NCI-H510A treated with DMSO at 0.1 percent for 48 hours (cell line): ENCODE measurements around the gene ASIC5.
"Not testable (repeated sequence)": the region's sequence is repeated elsewhere in the genome, so short reads cannot be mapped to it uniquely, and the experiment has no call there.

Source experiments
- DNase-seq: peaks from one replicate; lab custom pipeline; 2025; lab: John Stamatoyannopoulos, UW

The ASIC5 gene

GRCh38 chr4:155800685-155801343, 65.3 kb downstream of the ASIC5 start:
- no peak for DNase-seq

GRCh38 chr4:155799794-155800123, 66.3 kb downstream of the ASIC5 start:
- no peak for DNase-seq

- no peak for DNase-seq
These were observed 66.8 kb downstream of the ASIC5 start for GRCh38 chr4:155799116-155799793.

GRCh38 chr4:155797581-155797980, 68.5 kb downstream of the ASIC5 start:
- DNase-seq, result not testable (repeated sequence)

GRCh38 chr4:155795991-155796390, 70.1 kb downstream of the ASIC5 start:
- DNase-seq, result no peak

GRCh38 chr4:155794589-155795236, 71.4 kb downstream of the ASIC5 start:
- no peak for DNase-seq

GRCh38 chr4:155789982-155790381, 76.1 kb downstream of the ASIC5 start:
- no peak for DNase-seq

GRCh38 chr4:155789391-155789790, 76.7 kb downstream of the ASIC5 start:
- no peak for DNase-seq

- peak; percentile 63 for DNase-seq
These were observed 78.9 kb downstream of the ASIC5 start for GRCh38 chr4:155787113-155787710.

GRCh38 chr4:155785828-155786227, 80.2 kb downstream of the ASIC5 start:
- DNase-seq, result no peak

GRCh38 chr4:155784637-155785036, 81.4 kb downstream of the ASIC5 start:
- no peak for DNase-seq

GRCh38 chr4:155781249-155781831, 84.7 kb downstream of the ASIC5 start:
- DNase-seq, result no peak

- no peak for DNase-seq
These were observed 85.3 kb downstream of the ASIC5 start for GRCh38 chr4:155780775-155781174.
